AG10803 (cell line): ENCODE measurements around the gene CARD9.

Experiments used
- DNase-seq: peaks from one replicate; pipeline ENCODE4 v3.0.0; 2010; ENCODE audit warnings: low read depth
- H3K4me3 ChIP-seq: 2 replicates; pipeline ENCODE4 v1.5.1; 2011; ENCODE audit warnings: mild to moderate bottlenecking, low read length, control low read depth
- TF ChIP-seq, protein P1 (sequence below): conservative IDR thresholded peaks from 2 replicates; pipeline ENCODE4 v1.5.1; 2011; ENCODE audit warnings: mild to moderate bottlenecking, low read length, control low read depth, inconsistent platforms

Gene CARD9

DNA sequence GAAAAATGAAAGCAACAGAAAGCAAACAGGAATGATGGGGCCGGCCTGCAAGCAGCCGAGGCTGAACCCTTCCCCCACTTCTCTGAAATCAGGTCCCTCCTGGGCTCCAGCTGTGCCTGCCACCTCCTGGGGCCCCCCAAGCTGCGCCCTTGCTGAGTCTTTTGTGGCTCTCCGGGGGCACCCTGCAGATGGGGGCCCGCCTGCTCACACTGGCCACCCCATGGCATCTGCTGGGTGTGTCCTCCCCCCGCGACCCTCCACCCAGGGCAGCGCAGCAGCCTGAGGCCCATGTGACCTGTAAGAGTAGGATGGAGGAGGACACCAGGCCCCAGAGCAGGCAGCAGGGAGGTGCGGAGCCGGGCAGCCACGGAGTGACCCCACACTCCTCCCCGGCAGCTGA lies 40.4 kb downstream of the CARD9 start:
- H3K4me3 ChIP-seq = no peak overlapping the region
- no peak for DNase-seq
- TF ChIP-seq, protein P1, sequence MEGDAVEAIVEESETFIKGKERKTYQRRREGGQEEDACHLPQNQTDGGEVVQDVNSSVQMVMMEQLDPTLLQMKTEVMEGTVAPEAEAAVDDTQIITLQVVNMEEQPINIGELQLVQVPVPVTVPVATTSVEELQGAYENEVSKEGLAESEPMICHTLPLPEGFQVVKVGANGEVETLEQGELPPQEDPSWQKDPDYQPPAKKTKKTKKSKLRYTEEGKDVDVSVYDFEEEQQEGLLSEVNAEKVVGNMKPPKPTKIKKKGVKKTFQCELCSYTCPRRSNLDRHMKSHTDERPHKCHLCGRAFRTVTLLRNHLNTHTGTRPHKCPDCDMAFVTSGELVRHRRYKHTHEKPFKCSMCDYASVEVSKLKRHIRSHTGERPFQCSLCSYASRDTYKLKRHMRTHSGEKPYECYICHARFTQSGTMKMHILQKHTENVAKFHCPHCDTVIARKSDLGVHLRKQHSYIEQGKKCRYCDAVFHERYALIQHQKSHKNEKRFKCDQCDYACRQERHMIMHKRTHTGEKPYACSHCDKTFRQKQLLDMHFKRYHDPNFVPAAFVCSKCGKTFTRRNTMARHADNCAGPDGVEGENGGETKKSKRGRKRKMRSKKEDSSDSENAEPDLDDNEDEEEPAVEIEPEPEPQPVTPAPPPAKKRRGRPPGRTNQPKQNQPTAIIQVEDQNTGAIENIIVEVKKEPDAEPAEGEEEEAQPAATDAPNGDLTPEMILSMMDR = no peak

DNA sequence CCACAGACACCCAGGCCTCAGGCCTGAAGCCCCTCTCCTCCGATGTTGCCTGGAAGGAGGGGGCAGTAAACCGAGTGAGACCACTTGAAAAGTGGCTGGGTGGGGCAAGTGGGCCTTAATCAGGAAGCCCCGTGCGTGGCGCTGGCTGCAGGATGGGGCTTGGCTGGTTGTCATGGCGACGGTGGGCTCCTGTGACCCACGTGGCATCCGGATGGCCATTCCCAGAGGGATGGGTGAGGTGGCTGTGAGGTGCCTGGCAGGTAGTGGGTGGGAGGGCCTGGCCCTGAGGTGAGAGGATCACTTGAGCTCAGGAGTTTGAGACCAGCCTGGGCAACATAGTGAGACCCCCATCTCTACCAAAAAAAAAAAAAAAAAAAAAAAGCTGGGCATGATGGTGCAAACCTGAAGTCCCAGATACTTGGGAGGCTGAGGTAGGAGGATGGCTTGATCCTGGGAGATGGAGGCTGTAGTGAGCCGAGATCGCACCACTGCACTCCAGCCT lies 40.9 kb downstream of the CARD9 start:
- H3K4me3 ChIP-seq = no peak overlapping the region
- TF ChIP-seq, protein P1 = no peak
- DNase-seq = no peak

DNA sequence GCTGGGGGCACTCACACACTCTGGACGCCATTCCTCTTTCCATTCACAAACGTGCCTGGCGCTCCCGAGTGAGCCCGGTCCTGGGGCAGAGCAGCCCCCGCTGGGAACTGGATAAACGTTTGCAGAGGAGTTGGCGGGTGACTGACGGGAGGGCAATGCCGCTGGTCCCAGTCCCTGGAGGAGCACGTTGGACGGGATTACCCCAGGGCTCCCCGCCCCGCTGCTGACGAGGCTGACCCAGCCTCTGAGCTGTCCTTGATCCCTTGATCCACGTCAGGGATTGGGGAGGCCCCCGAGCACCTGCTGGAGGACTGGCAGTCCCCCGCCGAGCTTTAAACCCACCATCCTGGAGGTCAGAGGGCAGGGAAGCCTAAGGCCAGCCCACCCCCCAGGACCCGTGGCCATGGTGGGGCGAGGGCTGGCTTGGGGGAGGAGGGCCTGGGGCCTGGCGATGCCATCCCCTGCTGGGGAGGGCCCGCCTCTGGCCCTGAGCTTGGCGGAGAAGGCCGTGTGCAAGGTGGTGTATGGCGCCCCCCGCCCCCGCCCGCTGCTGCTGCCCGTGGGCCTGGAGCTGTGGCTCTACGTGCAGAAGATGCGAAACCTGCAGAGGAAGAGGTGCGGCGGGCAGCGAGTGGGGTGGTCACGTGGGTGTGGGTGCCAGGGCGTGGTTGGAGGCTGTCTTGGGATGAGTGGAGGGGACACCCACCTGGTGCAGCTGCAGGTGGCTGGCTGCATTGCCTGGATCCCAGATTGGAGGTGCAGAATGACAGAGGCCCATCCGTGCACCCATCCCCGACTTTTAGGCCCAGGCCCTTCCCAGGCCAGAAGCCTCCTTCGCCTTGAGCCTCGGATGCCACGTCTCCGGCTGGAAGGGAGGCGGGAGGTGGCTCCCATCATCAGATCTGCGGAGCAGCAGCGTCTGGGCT lies 41.6 kb downstream of the CARD9 start:
- DNase-seq = no peak
- H3K4me3 ChIP-seq = no peak overlapping the region
- TF ChIP-seq, protein P1 = no peak

DNA sequence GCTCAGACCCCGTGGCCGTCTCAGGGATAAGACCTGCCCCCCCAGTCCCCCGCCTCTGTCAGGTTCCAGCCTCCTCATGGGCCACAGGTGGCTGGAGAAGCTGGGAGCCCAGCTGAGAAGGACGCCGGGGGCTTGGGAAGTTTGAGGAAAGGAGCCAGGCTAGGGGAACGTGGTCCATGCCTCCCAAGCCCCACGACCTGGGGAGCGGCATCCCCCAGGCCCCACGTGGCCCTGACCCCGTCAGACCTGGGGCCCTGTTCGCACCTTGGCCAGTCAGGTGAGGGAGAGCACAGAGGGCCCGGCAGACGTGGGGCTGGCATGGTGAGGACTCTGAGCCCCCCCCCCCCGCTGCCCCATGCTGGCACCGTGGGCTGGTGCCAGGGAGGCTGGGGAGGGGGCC lies 42.4 kb downstream of the CARD9 start:
- H3K4me3 ChIP-seq = no peak overlapping the region
- TF ChIP-seq, protein P1 = no peak
- DNase-seq = no peak

DNA sequence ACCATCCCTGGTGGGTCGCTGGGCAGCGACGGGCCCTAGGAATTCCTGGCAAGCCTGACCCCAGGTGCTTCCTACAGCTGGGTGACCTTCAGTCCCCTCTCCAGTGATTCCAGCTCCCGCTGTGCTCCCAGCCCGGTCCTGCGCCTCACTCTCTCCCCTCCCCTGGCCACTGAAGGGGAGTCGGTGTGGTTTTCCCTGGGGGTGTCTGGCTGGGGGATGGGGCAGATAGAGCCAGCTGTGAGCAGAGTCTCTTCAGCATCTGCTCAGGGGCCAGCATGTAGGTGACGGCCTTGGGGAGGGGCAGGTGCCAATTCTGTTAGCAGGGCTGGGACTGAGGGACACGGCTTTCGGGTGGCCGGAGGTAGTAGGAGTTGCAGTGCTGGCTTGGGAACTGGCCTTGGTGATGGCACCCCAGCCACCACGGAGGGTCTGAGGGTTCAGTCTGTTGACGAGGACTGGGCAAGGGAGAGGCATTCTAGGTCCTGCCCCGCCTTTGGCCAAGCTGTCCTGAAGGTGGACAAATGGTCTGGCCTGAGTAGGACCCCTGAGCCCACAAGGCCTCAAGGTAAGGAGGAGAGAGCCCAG lies 43.0 kb downstream of the CARD9 start:
- DNase-seq = no peak
- no peak overlapping the region for H3K4me3 ChIP-seq

DNA sequence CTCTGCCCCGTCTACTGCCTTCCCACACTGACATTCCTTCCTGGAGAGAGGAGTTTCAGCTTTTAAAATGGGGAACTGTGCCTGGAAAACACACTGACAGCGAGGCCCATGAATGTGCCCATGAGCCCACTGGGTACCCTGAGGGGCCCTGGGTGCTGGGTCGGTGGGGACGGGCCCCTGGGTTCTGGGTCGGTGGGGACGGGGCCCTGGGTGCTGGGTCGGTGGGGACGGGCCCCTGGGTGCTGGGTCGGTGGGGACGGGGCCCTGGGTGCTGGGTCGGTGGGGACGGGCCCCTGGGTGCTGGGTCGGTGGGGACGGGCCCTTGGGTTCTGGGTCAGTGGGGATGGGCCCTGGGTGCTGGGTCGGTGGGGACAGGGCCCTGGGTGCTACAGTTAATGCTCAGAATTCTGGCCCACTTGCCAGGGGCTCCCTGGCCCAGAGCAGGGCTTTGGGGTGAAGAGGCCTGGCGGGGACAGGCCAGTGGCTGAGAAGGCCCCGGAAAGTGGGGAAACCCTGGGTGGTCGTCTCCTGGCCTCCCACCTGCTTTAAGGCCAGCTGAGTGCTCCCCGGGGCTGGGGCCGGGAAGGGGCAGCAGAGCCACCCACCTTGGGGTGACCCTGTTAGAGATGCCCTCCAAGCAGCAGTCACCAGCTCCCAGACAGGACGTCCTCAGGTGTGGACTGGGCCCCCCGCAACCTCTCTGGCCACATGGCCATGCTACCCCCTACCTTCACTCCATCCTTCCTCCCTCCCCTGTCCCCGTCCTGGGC lies 43.6 kb downstream of the CARD9 start:
- H3K4me3 ChIP-seq = peak overlapping the region; percentile 91
- TF ChIP-seq, protein P1 = no peak
- no peak for DNase-seq

More for the DNA sequence above, 43.0 kb downstream of the CARD9 start:
- TF ChIP-seq, protein P1 = no peak
